HFF-Myc (cell line): ENCODE measurements around the gene MICAL1.

Experiments used
- DNase-seq: peaks from one replicate; pipeline ENCODE4 v3.0.0-alpha.2; 2011; ENCODE audit warnings: low read depth; ENCODE audit errors: extremely low read depth
- H3K4me3 ChIP-seq: replicated peaks from 2 replicates; pipeline ENCODE4 v1.5.1; 2011; ENCODE audit warnings: low read depth, mild to moderate bottlenecking, control low read depth, low read length
- TF ChIP-seq, protein P1 (sequence below): IDR thresholded peaks from 2 replicates; pipeline ENCODE4 v1.5.1; 2012; ENCODE audit warnings: mild to moderate bottlenecking, low read depth, low read length, control low read depth; ENCODE audit errors: missing control alignments

The MICAL1 gene

DNA sequence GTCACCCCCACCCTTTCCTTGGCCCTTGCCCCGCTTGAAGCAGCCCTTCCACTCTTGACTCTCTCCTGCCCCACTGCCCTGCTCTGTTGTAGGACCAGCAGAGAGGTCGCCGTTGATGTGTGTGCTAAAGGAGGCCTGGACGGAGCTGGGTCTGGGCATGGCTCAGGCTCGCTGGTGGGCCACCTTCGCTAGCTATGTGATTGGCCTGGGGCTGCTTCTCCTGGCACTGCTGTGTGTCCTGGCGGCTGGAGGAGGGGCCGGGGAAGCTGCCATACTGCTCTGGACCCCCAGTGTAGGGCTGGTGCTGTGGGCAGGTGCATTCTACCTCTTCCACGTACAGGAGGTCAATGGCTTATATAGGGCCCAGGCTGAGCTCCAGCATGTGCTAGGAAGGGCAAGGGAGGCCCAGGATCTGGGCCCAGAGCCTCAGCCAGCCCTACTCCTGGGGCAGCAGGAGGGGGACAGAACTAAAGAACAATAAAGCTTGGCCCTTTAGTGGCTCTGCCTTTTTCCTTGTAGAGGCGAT lies 12.1 kb downstream of the MICAL1 start:
- TF ChIP-seq, protein P1, sequence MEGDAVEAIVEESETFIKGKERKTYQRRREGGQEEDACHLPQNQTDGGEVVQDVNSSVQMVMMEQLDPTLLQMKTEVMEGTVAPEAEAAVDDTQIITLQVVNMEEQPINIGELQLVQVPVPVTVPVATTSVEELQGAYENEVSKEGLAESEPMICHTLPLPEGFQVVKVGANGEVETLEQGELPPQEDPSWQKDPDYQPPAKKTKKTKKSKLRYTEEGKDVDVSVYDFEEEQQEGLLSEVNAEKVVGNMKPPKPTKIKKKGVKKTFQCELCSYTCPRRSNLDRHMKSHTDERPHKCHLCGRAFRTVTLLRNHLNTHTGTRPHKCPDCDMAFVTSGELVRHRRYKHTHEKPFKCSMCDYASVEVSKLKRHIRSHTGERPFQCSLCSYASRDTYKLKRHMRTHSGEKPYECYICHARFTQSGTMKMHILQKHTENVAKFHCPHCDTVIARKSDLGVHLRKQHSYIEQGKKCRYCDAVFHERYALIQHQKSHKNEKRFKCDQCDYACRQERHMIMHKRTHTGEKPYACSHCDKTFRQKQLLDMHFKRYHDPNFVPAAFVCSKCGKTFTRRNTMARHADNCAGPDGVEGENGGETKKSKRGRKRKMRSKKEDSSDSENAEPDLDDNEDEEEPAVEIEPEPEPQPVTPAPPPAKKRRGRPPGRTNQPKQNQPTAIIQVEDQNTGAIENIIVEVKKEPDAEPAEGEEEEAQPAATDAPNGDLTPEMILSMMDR: no peak
- no peak overlapping the region for H3K4me3 ChIP-seq
- no peak for DNase-seq

- TF ChIP-seq, protein P1: no peak
- no peak for DNase-seq
- no peak overlapping the region for H3K4me3 ChIP-seq
Measured at GRCh38 chr6:109442393-109442924, 13.1 kb downstream of the MICAL1 start.

DNA sequence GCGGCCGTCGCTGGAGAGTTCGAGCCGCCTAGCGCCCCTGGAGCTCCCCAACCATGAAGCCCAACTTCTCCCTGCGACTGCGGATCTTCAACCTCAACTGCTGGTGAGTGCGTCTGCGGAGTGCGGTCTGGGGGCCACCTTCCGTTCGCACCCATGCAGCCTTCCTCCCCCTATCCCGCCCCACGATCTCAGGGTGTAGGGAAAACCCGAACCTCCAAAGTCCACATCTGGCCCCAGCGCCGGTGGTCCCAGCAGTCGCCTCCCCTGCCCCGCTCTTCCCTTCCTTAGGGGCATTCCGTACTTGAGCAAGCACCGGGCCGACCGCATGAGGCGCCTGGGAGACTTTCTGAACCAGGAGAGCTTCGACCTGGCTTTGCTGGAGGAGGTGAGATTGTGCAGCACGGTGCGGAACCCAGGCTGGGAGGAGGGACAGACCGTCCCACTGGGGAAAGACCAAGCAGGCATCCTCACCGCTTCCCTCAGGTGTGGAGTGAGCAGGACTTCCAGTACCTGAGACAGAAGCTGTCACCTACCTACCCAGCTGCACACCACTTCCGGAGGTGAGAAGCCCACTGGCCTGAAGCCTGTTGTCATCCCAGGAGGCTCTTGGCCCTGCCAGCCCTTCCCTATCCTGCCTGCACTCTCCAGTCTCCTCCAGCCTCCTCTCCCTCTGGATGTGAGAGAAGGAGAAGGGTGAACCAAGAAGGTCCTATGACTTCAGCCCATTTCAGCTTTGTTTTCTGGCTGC lies 14.3 kb downstream of the MICAL1 start:
- no peak for DNase-seq

GRCh38 chr6:109440331-109441068 lies 15.1 kb downstream of the MICAL1 start, which contains the start of the genes PPIL6 and SMPD2:
TSS of gene PPIL6 (minus strand) at chr6:109440628. CDS start at chr6:109440590, 38 bp downstream.
TSS of gene SMPD2 (plus strand) at chr6:109440724. CDS start at chr6:109441122, 398 bp downstream.
- peak within 1 kb of the TSS; percentile 85 for H3K4me3 ChIP-seq
- DNase-seq: peak; percentile 50
- TF ChIP-seq, protein P1: peak; percentile 37

More for the DNA sequence above, 14.3 kb downstream of the MICAL1 start:
- TF ChIP-seq, protein P1: no peak
- peak overlapping the region; percentile 85 for H3K4me3 ChIP-seq

GRCh38 chr6:109436041-109436440 lies 19.5 kb downstream of the MICAL1 start:
- H3K4me3 ChIP-seq: no peak overlapping the region
- TF ChIP-seq, protein P1: no peak
- no peak for DNase-seq

DNA sequence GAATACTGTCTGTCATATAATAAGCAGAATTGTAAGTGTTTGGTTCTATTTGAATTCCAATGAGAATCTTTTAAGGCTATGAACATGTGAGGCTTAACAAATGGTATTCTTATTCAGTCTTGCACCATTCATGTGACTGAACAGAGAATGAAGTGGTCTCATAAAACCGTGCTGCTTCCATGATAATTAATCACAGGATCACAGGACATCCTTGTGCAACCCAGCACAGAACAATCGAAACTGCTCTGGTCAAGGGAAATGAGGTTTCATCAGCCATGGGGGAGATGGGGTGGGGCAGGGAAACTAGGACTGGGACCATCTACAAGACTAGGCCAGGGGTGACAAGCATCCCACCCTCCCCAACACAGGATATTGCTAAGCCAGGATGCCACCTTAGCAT lies 21.1 kb downstream of the MICAL1 start:
- TF ChIP-seq, protein P1: no peak
- no peak for DNase-seq

More for the DNA sequence above, 21.1 kb downstream of the MICAL1 start:
- H3K4me3 ChIP-seq: no peak overlapping the region
